Activated CD8-positive, alpha-beta memory T cell treated with anti-CD3 and anti-CD28 coated beads, Interleukin-2, amount 50 U/mL, for 48 hours (primary cell): Measurements from ENCODE around the gene FSTL1.

ENCODE experiments used
- DNase-seq: peaks from one replicate; pipeline ENCODE4 v3.0.0-alpha.2; 2020

Gene FSTL1

GRCh38 chr3:120450600-120451271, at the start of gene FSTL1:
TSS of gene FSTL1 (minus strand) at chr3:120450992. CDS start at chr3:120450746, 246 bp downstream.
- peak; percentile 59 for DNase-seq

GRCh38 chr3:120498556-120499346, 48.0 kb upstream of the FSTL1 start:
- DNase-seq, result no peak

GRCh38 chr3:120497818-120498217, 47.0 kb upstream of the FSTL1 start:
- DNase-seq, result no peak

GRCh38 chr3:120497336-120497735, 46.5 kb upstream of the FSTL1 start:
- no peak for DNase-seq

- DNase-seq, result no peak
Observed at GRCh38 chr3:120496278-120497002, 45.6 kb upstream of the FSTL1 start.

- no peak for DNase-seq
Observed at GRCh38 chr3:120495809-120496208, 45.0 kb upstream of the FSTL1 start.

- DNase-seq, result no peak
Observed at GRCh38 chr3:120492103-120492502, 41.3 kb upstream of the FSTL1 start.

- DNase-seq, result no peak
Observed at GRCh38 chr3:120489421-120489820, 38.6 kb upstream of the FSTL1 start.

GRCh38 chr3:120488296-120488695, 37.5 kb upstream of the FSTL1 start:
- DNase-seq, result no peak

- DNase-seq, result no peak
Observed at GRCh38 chr3:120487191-120487650, 36.4 kb upstream of the FSTL1 start.

- no peak for DNase-seq
Observed at GRCh38 chr3:120481081-120481480, 30.3 kb upstream of the FSTL1 start.

GRCh38 chr3:120477781-120478180, 27.0 kb upstream of the FSTL1 start:
- DNase-seq, result no peak

- DNase-seq, result no peak
Observed at GRCh38 chr3:120475722-120476377, 25.1 kb upstream of the FSTL1 start.

- no peak for DNase-seq
Observed at GRCh38 chr3:120473896-120474675, 23.3 kb upstream of the FSTL1 start.

GRCh38 chr3:120473389-120473788, 22.6 kb upstream of the FSTL1 start:
- DNase-seq, result no peak

- no peak for DNase-seq
Observed at GRCh38 chr3:120472121-120472844, 21.5 kb upstream of the FSTL1 start.

- no peak for DNase-seq
Observed at GRCh38 chr3:120471643-120472042, 20.9 kb upstream of the FSTL1 start.

GRCh38 chr3:120470870-120471269, 20.1 kb upstream of the FSTL1 start:
- DNase-seq, result no peak

- no peak for DNase-seq
Observed at GRCh38 chr3:120469882-120470301, 19.1 kb upstream of the FSTL1 start.

GRCh38 chr3:120469440-120469839, 18.6 kb upstream of the FSTL1 start:
- no peak for DNase-seq

GRCh38 chr3:120468635-120469295, 18.0 kb upstream of the FSTL1 start:
- DNase-seq, result no peak
